Epithelial cell of prostate (primary cell): Measurements from ENCODE around the gene SLC29A1.

Experiments used
- DNase-seq: peaks from one replicate; pipeline ENCODE4 v3.0.0-alpha.2; 2011; ENCODE audit warnings: low read depth, low spot score
- H3K27ac ChIP-seq: fragments of 450-650 bp; 2 replicates; pipeline ENCODE4 v1.5.1; 2017; ENCODE audit warnings: mild to moderate bottlenecking

Gene SLC29A1

GRCh38 chr6:44264154-44265006, 41.0 kb downstream of the SLC29A1 start:
- peak overlapping the region; percentile 46 for H3K27ac ChIP-seq
- no peak for DNase-seq

- no peak for DNase-seq
- peak within 1 kb of the TSS; percentile 46 for H3K27ac ChIP-seq
These were observed 41.8 kb downstream of the SLC29A1 start, which contains the start of gene NFKBIE for GRCh38 chr6:44265007-44265721. Gene NFKBIE (minus strand): TSS chr6:44265551. CDS start chr6:44265346, 205 bp downstream.

GRCh38 chr6:44265722-44266233, 42.4 kb downstream of the SLC29A1 start:
- peak overlapping the region; percentile 46 for H3K27ac ChIP-seq
- DNase-seq = peak; percentile 73

DNA sequence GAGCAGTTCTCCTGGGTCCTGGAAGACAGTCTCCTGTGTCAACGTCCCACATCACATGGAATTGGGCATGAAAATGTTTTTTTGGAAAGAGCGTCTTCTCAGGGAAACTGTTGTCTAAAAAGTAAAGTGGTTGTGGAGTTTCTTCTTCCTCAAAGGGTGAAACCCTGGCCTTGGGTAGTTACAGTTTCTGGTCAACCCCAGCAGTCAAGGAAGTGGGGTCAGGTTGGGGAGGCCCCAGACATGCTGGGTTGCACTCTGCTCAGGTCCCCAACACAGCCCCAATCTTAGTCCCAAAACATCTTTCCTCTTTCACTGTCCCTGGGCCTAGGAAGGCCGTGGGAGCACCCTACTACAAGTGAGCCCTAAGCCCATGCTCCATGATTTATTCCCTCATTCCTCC, 43.0 kb downstream of the SLC29A1 start:
- no peak overlapping the region for H3K27ac ChIP-seq
- DNase-seq = no peak

- DNase-seq = no peak
- no peak overlapping the region for H3K27ac ChIP-seq
These were observed 43.9 kb downstream of the SLC29A1 start for GRCh38 chr6:44267252-44267651.

DNA sequence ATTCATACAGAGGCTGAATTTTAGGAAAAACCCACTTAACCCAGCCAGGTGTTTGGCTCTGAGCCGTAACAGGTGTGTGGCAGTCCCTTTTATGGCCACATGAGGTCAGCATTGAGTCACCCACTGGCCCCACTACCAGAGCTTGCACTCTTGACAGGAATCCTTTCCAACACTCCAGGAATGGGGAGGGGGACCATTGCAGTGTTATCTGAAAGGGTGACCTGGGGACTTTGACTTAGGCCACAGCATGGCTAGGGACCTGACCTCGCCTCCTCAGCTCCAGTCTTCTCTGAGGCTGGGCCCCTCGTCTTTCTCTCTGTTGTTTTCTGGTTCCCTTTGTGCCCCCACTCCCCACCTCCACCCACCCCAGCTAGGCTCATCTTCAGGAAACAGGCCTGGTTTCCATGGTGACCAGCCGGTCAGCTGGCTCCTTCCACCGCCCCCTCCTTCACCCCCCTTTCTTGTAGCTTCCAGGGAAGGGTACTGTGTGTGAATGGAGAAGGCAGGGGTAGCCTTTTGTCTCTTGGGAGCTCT, 44.8 kb downstream of the SLC29A1 start:
- no peak for DNase-seq
- H3K27ac ChIP-seq = no peak overlapping the region

DNA sequence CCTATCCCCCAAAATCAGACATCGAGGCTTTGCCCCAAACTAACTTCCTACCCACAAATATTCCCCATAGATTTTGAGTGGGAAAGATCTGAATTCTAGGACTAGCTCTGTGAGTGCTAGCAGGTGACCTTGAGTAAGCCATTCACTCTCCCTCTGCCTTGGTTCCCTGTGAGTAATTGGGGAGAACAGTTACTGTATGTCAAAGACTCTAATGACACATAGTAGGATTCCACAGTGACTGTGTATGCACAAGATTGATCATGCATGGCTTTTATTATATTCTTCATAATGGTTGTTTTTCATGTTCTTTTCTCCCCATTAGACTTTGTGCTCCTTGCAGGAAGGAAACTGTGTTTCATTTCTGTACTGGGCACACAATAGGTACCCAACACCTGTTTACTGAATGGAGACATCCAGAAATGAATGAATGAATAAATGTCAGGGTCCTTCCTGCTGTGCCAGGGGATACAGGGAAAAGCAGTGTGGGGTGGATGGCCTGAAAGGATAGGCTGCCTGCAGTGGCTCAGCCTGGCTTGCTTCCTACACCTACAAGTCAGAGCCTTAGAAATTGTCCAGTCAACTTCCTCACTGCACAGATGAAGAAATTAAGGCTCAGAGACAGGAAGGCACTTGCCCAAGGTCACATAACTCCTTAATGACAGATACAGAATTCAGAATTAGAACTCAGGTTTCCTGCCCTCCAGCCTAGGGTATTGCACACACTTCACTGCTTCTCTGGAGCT, 46.0 kb downstream of the SLC29A1 start:
- no peak for DNase-seq

GRCh38 chr6:44269921-44270525, 46.6 kb downstream of the SLC29A1 start, which contains the start of gene TMEM151B:
Gene TMEM151B (plus strand): TSS chr6:44270450. CDS start chr6:44270743, 293 bp downstream.
- no peak for DNase-seq
- no peak within 1 kb of the TSS for H3K27ac ChIP-seq

More for the DNA sequence above, 46.0 kb downstream of the SLC29A1 start:
- H3K27ac ChIP-seq = no peak overlapping the region

DNA sequence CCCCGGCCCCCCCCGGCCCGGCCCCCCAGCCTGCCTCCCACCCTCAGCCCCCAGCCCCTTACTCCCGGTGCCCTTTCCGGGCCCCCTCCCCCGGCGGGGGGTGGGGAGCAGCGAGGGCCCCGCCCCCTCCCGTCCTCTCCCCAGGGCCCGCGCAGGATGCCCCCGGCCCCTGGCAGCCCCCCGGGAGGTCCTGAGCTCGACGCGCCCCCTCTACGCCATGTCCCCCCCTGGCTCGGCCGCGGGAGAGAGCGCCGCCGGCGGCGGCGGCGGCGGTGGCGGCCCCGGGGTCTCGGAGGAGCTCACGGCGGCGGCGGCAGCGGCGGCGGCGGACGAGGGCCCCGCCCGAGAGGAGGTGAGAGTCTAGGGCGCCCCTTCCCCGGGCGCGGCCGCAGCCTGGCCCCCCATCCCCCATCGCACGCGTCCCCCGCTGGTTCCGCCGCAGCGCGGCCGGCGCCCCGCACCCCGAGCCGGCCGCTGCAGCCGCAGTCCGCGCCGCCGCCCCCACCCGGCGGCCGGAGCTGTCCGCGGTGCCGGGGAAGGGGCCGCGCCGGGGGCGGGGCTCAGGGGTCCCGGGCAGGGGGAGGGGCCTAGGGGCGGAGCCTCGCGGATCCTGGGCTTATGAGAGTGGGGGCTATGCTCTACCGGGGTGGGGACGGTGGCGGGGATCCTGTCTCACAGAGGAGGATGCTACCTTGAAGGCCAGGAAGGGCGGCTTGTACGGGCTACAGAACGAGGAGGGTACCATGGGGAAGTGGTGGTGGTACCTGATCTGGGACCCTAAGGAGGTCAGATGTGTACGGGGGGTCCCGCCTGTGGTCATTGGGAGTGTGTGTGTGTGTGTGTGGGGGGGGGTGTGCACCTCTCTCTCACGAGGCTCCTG, 47.4 kb downstream of the SLC29A1 start:
- no peak overlapping the region for H3K27ac ChIP-seq
- no peak for DNase-seq

DNA sequence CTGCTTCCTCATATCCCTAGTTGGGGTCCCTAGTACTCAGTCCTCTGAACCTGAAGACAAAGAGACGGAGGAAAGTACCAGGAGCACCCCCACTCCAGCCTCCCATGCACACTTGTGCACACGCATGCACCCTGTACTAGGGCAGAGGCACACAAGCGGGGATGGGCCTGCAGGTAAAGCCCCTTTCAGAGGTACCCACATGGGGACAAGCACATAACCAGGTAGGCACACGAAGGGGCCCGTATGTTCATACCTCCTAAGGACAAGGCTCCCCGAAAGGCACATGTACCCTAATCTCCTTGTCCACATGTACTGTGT, 48.0 kb downstream of the SLC29A1 start:
- H3K27ac ChIP-seq = no peak overlapping the region
- no peak for DNase-seq

- DNase-seq = no peak
- H3K27ac ChIP-seq = no peak overlapping the region
These were observed 48.5 kb downstream of the SLC29A1 start for GRCh38 chr6:44271914-44272313.

DNA sequence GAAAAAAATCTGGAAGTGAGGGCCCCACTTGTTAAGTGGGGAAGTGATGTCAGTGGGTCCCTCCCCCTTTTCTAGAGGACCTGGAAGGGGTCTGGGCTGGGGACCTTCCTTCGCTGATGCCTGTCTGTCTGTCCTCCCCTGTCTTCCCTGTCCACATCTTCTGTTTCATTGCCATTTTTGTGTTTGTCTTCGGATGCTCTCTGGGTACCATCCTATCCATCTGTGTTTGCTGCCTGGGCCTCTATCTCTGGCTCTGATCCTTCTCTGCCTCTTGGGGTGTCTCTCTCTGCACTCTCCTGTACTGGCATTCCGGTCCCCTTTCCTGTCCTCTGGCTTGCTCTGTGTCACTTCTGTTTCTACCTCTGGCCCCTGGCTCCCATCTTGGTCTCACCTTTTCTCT, 49.1 kb downstream of the SLC29A1 start:
- DNase-seq = no peak

GRCh38 chr6:44272999-44273566, 49.7 kb downstream of the SLC29A1 start:
- DNase-seq = no peak
- no peak overlapping the region for H3K27ac ChIP-seq

More for the DNA sequence above, 49.1 kb downstream of the SLC29A1 start:
- no peak overlapping the region for H3K27ac ChIP-seq

GRCh38 chr6:44273617-44274016, 50.2 kb downstream of the SLC29A1 start:
- no peak for DNase-seq
- H3K27ac ChIP-seq = no peak overlapping the region

- DNase-seq = no peak
- no peak overlapping the region for H3K27ac ChIP-seq
These were observed 51.9 kb downstream of the SLC29A1 start for GRCh38 chr6:44275271-44275748.

DNA sequence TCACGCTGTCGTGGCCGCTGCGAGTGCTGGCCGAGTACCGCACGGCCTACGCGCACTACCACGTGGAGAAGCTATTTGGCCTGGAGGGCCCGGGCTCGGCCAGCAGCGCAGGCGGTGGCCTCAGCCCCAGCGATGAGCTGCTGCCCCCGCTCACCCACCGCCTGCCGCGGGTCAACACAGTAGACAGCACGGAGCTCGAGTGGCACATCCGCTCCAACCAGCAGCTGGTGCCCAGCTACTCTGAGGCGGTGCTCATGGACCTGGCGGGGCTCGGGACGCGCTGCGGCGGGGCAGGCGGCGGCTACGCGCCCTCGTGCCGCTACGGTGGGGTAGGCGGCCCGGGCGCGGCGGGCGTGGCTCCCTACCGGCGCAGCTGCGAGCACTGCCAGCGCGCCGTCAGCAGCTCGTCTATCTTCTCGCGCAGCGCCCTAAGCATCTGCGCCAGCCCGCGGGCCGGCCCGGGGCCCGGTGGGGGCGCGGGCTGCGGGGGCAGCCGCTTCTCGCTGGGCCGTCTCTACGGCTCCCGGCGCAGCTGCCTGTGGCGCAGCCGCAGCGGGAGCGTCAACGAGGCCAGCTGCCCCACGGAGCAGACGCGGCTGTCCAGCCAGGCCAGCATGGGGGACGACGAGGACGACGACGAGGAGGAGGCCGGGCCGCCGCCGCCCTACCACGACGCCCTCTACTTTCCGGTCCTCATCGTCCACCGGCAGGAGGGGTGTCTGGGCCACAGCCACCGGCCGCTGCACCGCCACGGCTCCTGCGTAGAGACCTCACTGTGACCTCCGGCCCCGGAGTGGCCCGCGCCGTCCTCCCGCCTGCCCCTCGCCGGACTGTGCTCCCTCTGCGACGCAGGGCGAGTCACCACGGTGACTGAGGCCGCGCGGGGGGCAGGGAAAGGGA, 52.6 kb downstream of the SLC29A1 start:
- no peak overlapping the region for H3K27ac ChIP-seq
- no peak for DNase-seq
